Limb (tissue), 2 donors: ENCODE measurements around the gene RASGRP1.

ENCODE experiments used
- DNase-seq, 2 donors: peaks; one replicate each; pipeline ENCODE4 v3.0.0-alpha.2; 2016; ENCODE audit errors: extremely low spot score in 2 of 2

Gene RASGRP1

GRCh38 chr15:38508647-38509046, 56.0 kb downstream of the RASGRP1 start:
- DNase-seq, result no peak

GRCh38 chr15:38507570-38507969, 57.0 kb downstream of the RASGRP1 start:
- no peak for DNase-seq

DNA sequence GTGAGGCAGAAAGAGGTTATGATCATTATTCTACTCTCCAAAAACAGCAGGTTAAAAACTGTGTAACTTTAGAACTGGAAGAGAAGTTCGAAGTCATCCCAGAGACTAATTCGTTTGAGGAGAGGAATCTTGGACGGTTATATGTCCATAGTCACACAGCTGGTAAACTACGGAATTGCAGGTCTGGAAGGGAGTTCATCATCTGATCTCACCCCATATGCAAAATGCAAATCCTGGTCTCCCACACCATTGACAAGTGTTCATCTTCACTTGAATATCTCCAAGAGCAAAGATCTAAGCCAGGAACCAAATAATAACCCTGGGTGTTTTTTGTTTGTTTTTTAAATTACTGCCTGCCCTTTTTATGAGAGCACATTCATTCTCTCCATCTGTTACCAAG, 57.6 kb downstream of the RASGRP1 start:
- DNase-seq, result no peak

DNA sequence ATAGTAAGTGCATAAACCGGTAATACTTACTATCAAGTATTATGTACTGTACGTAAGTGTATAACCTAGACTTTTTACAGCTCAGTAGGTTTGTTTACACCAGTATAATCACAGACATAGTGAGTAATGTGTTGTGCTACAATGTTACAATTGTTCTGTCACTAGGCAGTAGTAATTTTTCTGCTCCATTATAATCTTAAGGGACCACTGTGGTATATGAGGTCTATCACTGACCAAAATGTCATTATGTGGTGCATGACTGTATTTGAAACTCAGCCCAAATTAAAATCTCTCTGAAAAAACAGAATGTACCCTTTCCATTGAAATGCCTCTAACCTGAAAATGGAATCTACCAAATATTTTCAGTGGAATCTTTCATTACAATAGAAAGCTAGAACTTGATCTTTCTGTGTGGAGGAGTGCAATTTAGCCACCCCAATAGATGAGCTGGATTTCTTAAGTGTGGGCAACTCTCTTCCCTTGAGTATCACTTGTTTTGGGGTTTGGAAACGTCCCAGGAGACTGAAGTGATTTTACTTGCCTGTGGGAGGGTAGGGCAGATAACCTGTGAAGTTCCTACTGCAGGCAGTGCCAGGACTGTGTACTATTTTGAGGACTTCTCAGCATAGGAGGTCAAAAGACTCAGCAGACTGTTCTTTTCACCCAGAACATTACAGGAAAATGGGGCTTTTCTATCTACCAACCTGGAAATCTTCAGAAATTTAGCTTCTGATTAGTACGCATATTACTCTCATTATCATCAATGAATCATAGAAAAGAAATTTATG, 59.7 kb downstream of the RASGRP1 start:
- no peak for DNase-seq

- DNase-seq, result no peak
Measured at GRCh38 chr15:38503496-38503895, 61.1 kb downstream of the RASGRP1 start.

DNA sequence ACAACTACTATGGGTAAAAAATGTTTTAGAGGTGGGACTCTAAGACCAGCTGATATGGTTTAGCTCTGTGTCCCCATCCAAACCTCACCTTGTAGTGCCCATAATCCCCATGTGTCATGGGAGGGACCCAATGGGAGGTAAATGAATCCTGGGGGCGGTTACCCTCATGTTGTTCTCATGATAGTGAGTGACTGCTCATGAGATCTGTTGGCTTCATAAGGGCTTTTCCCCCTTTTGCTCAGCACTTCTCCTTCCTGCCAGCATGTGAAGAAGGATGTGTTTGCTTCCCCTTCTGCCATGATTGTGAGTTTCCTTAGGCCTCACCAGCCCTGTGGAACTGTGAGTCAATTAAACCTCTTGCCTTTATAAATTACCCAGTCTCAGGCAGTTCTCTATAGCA, 65.0 kb downstream of the RASGRP1 start:
- no peak for DNase-seq

GRCh38 chr15:38496151-38496550, 68.5 kb downstream of the RASGRP1 start:
- no peak for DNase-seq

DNA sequence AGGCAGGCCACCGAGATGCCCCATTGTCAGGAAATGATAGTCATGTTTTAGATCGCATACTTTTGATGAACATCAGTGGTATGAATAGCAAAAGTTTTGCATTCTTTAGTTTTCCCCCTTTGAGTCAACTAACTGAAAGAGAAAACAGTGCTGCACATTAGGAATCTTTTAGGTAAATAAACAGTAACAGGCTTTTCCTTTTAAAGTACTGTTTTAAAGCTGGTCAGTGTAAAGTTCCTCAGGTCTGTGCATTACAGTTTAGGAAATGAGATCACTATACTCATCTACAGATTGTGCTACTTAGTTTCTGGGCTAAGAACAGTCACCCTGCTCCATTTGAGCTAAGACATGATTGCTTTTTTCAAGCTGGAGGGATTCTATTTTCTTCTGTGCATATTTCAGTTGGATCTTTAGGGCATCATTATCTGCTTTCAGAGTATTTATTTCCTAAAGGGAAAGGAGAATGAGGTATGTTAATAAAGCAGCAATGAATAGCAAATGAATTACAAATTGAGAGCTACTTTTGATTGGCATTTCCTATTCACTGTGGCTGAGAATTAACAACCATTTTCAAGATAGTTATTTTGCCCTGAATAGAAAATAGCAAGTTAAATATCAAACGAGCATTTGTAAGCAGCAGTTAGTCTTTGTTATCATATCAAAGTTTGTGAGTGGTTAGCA, 74.2 kb downstream of the RASGRP1 start:
- DNase-seq, result no peak

- DNase-seq, result no peak
Measured at GRCh38 chr15:38487378-38487777, 77.2 kb downstream of the RASGRP1 start.

DNA sequence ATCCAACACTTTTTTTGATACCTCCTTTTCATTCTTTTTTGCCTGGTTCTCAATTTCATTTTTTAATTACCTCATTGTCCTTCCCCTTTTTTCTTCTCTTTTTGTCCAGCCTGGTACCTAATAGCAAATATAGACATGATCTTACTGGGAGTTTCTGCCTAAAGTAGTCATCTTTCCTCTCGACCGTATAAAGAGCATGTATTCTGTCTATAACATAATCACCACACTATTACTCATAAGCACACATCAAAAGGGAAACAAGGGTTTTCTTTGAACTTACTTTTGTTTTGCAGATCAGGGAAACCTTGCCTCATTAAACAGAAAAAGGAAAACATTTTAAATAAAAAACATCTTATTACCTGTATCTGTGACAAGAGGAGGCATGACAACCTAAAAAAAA, 77.7 kb downstream of the RASGRP1 start:
- no peak for DNase-seq

- DNase-seq, result no peak
Measured at GRCh38 chr15:38482572-38482971, 82.0 kb downstream of the RASGRP1 start.

- no peak for DNase-seq
Measured at GRCh38 chr15:38481761-38482160, 82.9 kb downstream of the RASGRP1 start.

- no peak for DNase-seq
Measured at GRCh38 chr15:38481113-38481512, 83.5 kb downstream of the RASGRP1 start.

GRCh38 chr15:38479756-38480155, 84.9 kb downstream of the RASGRP1 start:
- DNase-seq, result no peak

- no peak for DNase-seq
Measured at GRCh38 chr15:38479266-38479665, 85.3 kb downstream of the RASGRP1 start.

DNA sequence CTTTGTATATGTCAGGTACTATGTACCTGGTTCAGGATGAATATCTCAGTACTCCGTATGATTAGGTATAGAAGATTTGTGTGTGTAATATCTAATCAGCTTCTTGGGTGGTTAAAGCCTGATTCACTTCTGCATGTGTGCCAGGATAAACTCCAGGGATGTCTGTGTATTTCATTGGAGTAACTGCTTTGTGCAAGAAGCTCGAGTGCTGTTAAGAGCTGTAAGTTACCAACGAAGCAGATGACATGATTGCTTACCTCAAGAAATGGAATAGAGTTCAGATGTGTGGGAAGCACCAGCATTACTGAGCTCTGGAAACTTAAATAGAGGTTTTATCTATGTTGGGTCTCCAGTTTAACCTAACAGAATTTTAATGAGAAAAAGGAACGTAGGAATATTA, 87.0 kb downstream of the RASGRP1 start:
- no peak for DNase-seq

DNA sequence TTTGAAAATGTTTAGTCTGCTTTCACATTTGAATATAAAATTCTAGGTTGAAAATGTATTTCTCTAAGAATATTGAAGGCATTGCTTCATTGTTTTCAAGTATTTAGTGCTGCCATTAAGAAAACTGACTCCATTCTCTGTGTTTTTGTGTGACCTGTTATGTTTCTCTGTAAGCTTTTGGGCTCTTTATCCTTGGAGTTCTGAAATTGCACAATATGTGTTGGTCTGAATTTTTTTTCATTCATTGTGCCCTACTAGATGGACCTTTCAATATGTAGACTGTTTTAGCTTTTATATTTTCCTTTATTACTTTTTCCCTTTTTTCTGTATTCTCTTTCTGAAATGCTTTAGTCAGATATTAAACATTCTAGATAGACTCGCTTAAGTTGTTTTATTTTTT, 88.5 kb downstream of the RASGRP1 start:
- DNase-seq, result no peak

GRCh38 chr15:38475361-38475760, 89.3 kb downstream of the RASGRP1 start:
- no peak for DNase-seq

DNA sequence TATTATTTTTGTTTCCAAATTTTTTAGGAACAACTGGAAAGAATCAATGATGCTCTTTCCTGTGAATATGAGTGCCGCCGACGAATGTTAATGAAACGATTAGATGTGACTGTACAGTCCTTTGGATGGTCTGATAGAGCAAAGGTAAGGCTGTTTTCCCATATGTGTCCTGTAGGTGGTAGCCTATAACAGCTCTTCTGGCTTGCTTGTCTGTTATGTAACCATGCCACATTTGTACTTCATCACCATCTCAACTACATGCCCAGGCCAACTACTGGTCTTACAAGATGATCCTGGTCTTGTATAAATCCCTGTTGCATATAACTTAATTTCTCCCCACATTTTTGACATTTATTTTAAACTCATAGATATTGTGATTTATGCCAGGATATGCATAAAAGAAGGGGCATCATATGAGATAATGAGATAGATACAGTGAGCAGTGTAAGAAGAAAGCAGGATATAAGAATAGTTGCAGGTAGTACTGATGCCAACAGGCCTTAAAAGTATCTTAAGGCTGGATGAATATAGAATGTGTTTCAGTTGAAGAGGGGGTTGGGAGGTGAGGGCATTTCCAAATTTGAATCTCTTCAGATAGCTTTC, 90.4 kb downstream of the RASGRP1 start:
- peak in 1 of 2 donors; percentile 37 for DNase-seq

DNA sequence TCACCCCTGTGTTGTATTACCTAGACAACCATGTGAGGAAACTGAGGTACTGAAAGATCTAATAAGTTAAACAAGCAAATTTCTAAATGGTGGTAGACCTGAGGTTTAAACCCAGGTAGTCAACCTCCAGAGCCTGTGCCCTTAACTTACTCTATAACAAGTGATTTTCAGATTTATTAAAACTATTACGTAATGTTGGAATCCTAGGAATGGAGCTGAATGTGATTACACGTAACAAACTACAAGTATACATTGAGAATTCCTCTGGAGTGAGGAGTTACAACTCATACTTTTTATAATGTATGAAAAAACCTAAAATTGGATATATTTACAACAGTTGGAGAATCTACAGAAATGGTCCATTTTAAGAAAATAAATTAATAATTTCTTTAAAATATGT, 92.6 kb downstream of the RASGRP1 start:
- DNase-seq, result no peak

- peak in 1 of 2 donors; percentile 4 for DNase-seq
Measured at GRCh38 chr15:38470816-38471215, 93.8 kb downstream of the RASGRP1 start.

DNA sequence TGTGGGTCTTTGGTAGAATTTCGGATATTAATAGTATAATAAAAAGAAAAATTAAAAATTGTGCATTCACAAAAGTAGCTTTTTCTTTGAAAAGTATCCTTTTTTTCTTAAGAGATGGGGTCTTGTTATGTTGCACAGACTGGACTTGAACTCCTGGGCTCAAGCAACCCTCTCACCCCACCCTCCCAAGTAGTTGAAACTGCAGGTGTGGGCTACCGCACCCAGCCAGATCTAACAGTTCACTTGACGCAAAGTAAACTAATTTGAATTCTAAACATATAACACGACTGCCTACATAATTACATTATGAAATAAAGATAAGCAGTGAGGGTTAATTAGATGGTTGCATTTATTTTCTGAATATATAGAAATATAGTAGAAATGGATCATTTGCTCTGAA, 99.9 kb downstream of the RASGRP1 start:
- DNase-seq, result no peak

DNA sequence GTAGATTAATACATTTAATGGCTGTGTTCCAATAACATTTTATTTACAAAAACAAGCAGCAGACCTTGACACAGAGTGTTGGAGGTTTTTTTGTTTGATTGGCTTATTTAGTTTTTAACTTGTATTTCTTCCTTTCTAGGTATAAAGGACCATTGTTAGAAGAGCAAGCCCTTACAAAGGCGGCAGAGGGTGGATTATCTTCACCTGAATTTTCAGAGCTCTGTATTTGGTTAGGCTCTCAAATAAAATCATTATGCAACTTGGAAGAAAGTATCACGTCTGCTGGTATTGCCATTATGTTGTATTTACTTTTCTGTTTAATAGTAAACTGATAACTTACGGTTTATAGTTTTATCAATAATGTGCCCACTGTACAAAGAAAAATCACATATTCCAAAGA, 100.7 kb downstream of the RASGRP1 start:
- DNase-seq, result no peak
